ENCODE measurements around the gene CEP104. TPM values are rescaled to one million over a fixed set of nuclear protein-coding genes. Genes with fewer than 3 reads are reported as not detected.
A peak's percentile ranks its signal among the peaks of the same experiment; 100 is the strongest.

The CEP104 gene
- total and polyA plus RNA-seq, 10 of the 15 experiments (the other 5 are each of a cell fraction or from before 2014, with no cell fraction given): 7.2 to 34.8 (median 19.3) TPM

DNA sequence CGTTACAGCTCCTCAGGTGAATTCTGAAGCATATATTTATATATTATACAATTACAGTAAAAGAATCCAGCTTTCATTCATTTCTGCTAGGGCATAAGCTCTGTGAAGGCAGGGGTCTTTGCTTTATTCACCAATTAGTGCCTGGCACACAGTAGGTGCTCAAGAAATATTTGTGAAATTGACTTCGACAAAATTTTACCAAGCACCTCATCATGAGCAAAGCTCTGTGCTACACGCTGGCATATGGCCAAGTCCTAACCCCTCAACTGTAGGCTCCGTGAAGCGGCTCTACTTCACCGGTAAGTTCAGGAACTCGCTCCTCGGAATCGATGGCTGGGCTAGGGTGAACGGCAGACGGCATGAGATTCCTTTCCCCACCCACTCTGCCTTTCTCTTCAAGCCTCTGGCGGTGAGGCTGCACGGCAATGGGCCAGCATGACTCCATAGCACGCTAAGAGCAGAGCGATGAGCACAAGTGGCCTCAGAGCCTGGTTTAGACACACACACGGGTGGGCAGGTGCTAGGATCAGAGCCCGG, 34.4 kb upstream of the CEP104 start (continued):
- TF ChIP-seq, protein P1, sequence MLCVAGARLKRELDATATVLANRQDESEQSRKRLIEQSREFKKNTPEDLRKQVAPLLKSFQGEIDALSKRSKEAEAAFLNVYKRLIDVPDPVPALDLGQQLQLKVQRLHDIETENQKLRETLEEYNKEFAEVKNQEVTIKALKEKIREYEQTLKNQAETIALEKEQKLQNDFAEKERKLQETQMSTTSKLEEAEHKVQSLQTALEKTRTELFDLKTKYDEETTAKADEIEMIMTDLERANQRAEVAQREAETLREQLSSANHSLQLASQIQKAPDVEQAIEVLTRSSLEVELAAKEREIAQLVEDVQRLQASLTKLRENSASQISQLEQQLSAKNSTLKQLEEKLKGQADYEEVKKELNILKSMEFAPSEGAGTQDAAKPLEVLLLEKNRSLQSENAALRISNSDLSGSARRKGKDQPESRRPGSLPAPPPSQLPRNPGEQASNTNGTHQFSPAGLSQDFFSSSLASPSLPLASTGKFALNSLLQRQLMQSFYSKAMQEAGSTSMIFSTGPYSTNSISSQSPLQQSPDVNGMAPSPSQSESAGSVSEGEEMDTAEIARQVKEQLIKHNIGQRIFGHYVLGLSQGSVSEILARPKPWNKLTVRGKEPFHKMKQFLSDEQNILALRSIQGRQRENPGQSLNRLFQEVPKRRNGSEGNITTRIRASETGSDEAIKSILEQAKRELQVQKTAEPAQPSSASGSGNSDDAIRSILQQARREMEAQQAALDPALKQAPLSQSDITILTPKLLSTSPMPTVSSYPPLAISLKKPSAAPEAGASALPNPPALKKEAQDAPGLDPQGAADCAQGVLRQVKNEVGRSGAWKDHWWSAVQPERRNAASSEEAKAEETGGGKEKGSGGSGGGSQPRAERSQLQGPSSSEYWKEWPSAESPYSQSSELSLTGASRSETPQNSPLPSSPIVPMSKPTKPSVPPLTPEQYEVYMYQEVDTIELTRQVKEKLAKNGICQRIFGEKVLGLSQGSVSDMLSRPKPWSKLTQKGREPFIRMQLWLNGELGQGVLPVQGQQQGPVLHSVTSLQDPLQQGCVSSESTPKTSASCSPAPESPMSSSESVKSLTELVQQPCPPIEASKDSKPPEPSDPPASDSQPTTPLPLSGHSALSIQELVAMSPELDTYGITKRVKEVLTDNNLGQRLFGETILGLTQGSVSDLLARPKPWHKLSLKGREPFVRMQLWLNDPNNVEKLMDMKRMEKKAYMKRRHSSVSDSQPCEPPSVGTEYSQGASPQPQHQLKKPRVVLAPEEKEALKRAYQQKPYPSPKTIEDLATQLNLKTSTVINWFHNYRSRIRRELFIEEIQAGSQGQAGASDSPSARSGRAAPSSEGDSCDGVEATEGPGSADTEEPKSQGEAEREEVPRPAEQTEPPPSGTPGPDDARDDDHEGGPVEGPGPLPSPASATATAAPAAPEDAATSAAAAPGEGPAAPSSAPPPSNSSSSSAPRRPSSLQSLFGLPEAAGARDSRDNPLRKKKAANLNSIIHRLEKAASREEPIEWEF (IDR thresholded peaks at IDR 0.05; ENCODE audit: insufficient replicate concordance, low read depth, low read length): no peak
- no peak for TF ChIP-seq EZH2 (IDR thresholded peaks at IDR 0.05; ENCODE audit: borderline replicate concordance, control insufficient read depth, low read depth, low read length)
- no peak for TF ChIP-seq SMC3 (IDR thresholded peaks at IDR 0.05; ENCODE audit: borderline replicate concordance, low read length)

DNA sequence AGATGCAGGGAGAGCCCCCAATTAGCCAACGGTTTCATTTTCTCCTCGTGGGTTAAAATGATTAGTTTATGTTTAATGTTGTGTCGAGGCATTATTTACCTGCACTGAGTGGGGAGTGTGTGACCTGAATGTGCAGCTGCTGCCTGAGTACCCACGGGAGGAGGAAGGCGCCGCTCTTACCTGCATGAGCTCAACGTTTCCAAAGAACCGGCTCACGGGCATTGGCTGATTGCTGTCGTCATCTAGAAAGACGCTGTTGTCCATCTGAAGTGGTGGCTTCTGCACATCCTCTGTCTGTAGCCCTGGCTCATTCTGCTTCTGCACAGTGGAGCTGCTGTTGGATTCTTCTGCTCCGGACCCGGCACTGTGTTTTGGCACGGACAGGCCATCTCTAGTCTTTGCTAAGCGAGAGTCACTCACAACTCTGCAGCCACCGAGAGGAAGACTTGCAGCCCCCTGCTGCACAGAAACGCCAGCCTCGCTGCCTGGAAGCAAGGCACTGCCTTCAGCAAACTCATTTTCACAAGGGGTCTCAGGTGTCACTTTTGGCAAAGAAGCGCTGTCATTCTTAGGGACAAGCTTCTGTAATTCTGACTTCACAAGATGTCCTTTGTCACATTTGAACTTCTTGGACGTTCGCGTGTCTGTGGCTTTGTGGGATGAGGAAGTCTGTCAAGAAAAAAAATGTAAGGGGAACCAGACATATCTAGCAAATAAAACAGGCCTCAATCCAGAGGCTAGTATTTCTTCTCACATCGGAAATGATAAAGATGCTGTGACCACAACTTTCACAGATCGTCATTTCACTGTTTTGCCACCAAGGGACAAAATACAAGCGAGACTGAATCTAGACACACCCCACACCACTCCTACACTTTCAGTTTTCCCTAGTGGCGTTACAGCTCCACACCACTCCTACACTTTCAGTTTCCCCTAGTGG, 33.6 kb upstream of the CEP104 start:
- Histone ChIP-seq H3K9me3 (replicated peaks; ENCODE audit: control insufficient read depth, insufficient read depth, low read length) (no peaks in the 10 kb centered on the region), H4K20me1 (ENCODE audit: control insufficient read depth, insufficient read depth) (no peaks in the 10 kb centered on the region), H3K4me1 (ENCODE audit: control insufficient read depth, insufficient read depth, low read length) (peaks cover 16% of the 10 kb centered on the region), H3K4me3 (no peak overlapping the region), H3K79me2 (ENCODE audit: control insufficient read depth, insufficient read depth, low read length) (peaks cover 3% of the 10 kb centered on the region), H3K27ac (ENCODE audit: control insufficient read depth, insufficient read depth) (no peak overlapping the region), H3K4me2 (ENCODE audit: control insufficient read depth, insufficient read depth) (no peak overlapping the region), H3K9ac (ENCODE audit: control insufficient read depth, insufficient read depth, low read length) (no peak overlapping the region), H3K36me3 (ENCODE audit: control insufficient read depth in 2 of 2, insufficient read depth in 2 of 2, low read length in 1 of 2) (peaks cover 11 to 20% of the 10 kb centered on the region in 2 experiments), H2AFZ (ENCODE audit: control insufficient read depth, low read depth, low read length) (no peak overlapping the region), H3K27me3 (replicated peaks in 1 of 2; ENCODE audit: control insufficient read depth in 2 of 2, insufficient read depth in 2 of 2, low read length in 1 of 2) (no peaks in the 10 kb centered on the region)
- CTCF ChIA-PET: interaction anchor here (1.3 kb wide), 1 partner anchor 9 kb away, joined by 4 read pairs; the partner anchor contains the start of gene C1orf174
- SMC1A ChIA-PET (ENCODE audit: uncharacterized antibody, unreplicated experiment): no interaction called here
- no TSS peak for BruUV-seq (replicated peaks)
- WGBS (ENCODE audit: insufficient coverage, insufficient replicate concordance, low lambda C conversion rate, missing lambda C conversion rate): 74% methylated on average over 26 of the region's 26 CpGs
- intact Hi-C loops (cut with micrococcal nuclease; ENCODE audit: unreplicated experiment): no loop called here
- peak; percentile 91 for FAIRE-seq
- RAD21 ChIA-PET (ENCODE audit: unreplicated experiment): no interaction called here
- no peak for DNase-seq (ENCODE audit: low read depth, low spot score)
- POLR2A ChIA-PET: no interaction called here
- TF ChIP-seq KLF5 (IDR thresholded peaks at IDR 0.05; ENCODE audit: partially characterized antibody) (no peak), SP1 (IDR thresholded peaks at IDR 0.05; ENCODE audit: low read depth, low read length) (no peak), EED (IDR thresholded peaks at IDR 0.05; ENCODE audit: low read depth) (peak; percentile 85), ZNF622 (IDR thresholded peaks at IDR 0.05) (no peak), BRCA1 (IDR thresholded peaks at IDR 0.05; ENCODE audit: low read depth, low read length) (no peak), RUNX3 (IDR thresholded peaks at IDR 0.05; ENCODE audit: low read length) (peak; percentile 84), IKZF2 (IDR thresholded peaks at IDR 0.05) (peak; percentile 19 to 53; a peak in 1 of 4 replicates), POLR2A (IDR thresholded peaks at IDR 0.05; ENCODE audit: low read depth, low read length) (no peak), IRF4 (IDR thresholded peaks at IDR 0.05; ENCODE audit: low read depth, low read length) (0 out of 2 replicates have a peak, but pooled peaks have one; percentile 26)
- ATAC-seq: peak; percentile 73
- in situ Hi-C loops (cut with MboI): no loop called here
